Vagina (tissue), 2 donors: ENCODE data around the gene FLACC1. TPM values are rescaled to one million over a fixed set of nuclear protein-coding genes. Genes with fewer than 3 reads are reported as not detected.
A peak's percentile ranks its signal among the peaks of the same experiment; 100 is the strongest.

Source experiments
- DNase-seq, 2 donors: peaks; one replicate each; pipeline ENCODE4 v3.0.0-alpha.2; 2017; ENCODE audit errors: extremely low spot score in 2 of 2
- H3K27ac ChIP-seq: fragments of 200-600 bp; sonication (generic); one replicate; pipeline ENCODE4 v1.5.1; 2019
- H3K27me3 ChIP-seq: fragments of 200-600 bp; sonication (generic); one replicate; pipeline ENCODE4 v1.5.1; 2019
- H3K36me3 ChIP-seq, 2 donors: fragments of 200-600 bp; sonication (generic); one replicate each; pipeline ENCODE4 v1.5.1; 2017 to 2019
- H3K4me1 ChIP-seq: fragments of 200-600 bp; sonication (generic); one replicate; pipeline ENCODE4 v1.5.1; 2019
- H3K4me3 ChIP-seq, 2 donors: fragments of 200-600 bp; sonication (generic); 1 replicate in 1 of 2; 2 replicates in 1 of 2; pipeline ENCODE4 v1.5.1; 2016 to 2019
- H3K9me3 ChIP-seq: fragments of 200-600 bp; sonication (generic); one replicate; pipeline ENCODE4 v1.5.1; 2019
- POLR2A ChIP-seq, 2 donors: fragments of 450-650 bp; IDR thresholded peaks; one replicate each; pipeline ENCODE4 v1.6.1; 2017; ENCODE audit warnings: antibody characterized with exemption in 2 of 2, mild to moderate bottlenecking in 2 of 2, moderate library complexity in 2 of 2
- POLR2AphosphoS5 ChIP-seq, 2 donors: sonication (generic); formaldehyde crosslinking; IDR thresholded peaks; one replicate each; pipeline ENCODE4 v1.9.0; 2017; ENCODE audit warnings: antibody characterized with exemption in 2 of 2, mild to moderate bottlenecking in 2 of 2, low read depth in 1 of 2; ENCODE audit not compliant: insufficient read depth in 1 of 2
- intact Hi-C: fragments of 100-400 bp; cut with DNase I; formaldehyde crosslinking; loops from one replicate; pipeline ENCODE4 v1.15.1; 2023
- total RNA-seq: library from RNA; depleted of rRNA; stranded (reverse); fragments of >200 nt; gene quantifications from one replicate; pipeline ENCODE4 v1.2.3, GENCODE V29; 2016
- TF ChIP-seq, protein P1 (sequence below), 3 experiments: fragments of 450-650 bp in 2 of 3; fragments of 200-600 bp in 1 of 3; sonication (generic) in 1 of 3; IDR thresholded peaks; one replicate each; pipeline ENCODE4 v1.5.1; 2017 to 2019; ENCODE audit warnings: antibody characterized with exemption in 3 of 3, mild to moderate bottlenecking in 2 of 3, moderate library complexity in 2 of 3

FLACC1 gene
- total RNA-seq, 1 donor from 2014 or later = 0.74 TPM

- intact Hi-C loops = no loop called here
- H3K4me3 ChIP-seq = no peak overlapping the region
- TF ChIP-seq POLR2AphosphoS5 (IDR thresholded peaks at IDR 0.05; ENCODE audit: insufficient read depth in 1 of 2, low read depth in 1 of 2) = no peak
- TF ChIP-seq, protein P1, sequence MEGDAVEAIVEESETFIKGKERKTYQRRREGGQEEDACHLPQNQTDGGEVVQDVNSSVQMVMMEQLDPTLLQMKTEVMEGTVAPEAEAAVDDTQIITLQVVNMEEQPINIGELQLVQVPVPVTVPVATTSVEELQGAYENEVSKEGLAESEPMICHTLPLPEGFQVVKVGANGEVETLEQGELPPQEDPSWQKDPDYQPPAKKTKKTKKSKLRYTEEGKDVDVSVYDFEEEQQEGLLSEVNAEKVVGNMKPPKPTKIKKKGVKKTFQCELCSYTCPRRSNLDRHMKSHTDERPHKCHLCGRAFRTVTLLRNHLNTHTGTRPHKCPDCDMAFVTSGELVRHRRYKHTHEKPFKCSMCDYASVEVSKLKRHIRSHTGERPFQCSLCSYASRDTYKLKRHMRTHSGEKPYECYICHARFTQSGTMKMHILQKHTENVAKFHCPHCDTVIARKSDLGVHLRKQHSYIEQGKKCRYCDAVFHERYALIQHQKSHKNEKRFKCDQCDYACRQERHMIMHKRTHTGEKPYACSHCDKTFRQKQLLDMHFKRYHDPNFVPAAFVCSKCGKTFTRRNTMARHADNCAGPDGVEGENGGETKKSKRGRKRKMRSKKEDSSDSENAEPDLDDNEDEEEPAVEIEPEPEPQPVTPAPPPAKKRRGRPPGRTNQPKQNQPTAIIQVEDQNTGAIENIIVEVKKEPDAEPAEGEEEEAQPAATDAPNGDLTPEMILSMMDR (IDR thresholded peaks at IDR 0.05) = no peak
- TF ChIP-seq POLR2A (IDR thresholded peaks at IDR 0.05) = no peak
- H3K36me3 ChIP-seq = peaks cover 0 to 28% of the 10 kb centered on the region in 2 donors
- H3K9me3 ChIP-seq = no peaks in the 10 kb centered on the region
- no peaks in the 10 kb centered on the region for H3K27me3 ChIP-seq
- no peak overlapping the region for H3K27ac ChIP-seq
- no peak for DNase-seq
- no peaks in the 10 kb centered on the region for H3K4me1 ChIP-seq
Observed at GRCh38 chr2:201267278-201268030, 89.7 kb downstream of the FLACC1 start.

GRCh38 chr2:201266629-201267028 is 90.5 kb downstream of the FLACC1 start:
- DNase-seq = peak in 1 of 2 donors; percentile 32
- peaks cover 0 to 20% of the 10 kb centered on the region in 2 donors for H3K36me3 ChIP-seq
- H3K9me3 ChIP-seq = no peaks in the 10 kb centered on the region
- intact Hi-C loops = no loop called here
- H3K4me1 ChIP-seq = peaks cover 3% of the 10 kb centered on the region
- H3K27ac ChIP-seq = no peak overlapping the region
- no peak overlapping the region for H3K4me3 ChIP-seq
- H3K27me3 ChIP-seq = no peaks in the 10 kb centered on the region
- TF ChIP-seq POLR2AphosphoS5 (IDR thresholded peaks at IDR 0.05; ENCODE audit: insufficient read depth in 1 of 2, low read depth in 1 of 2) = no peak
- no peak for TF ChIP-seq POLR2A (IDR thresholded peaks at IDR 0.05)
- TF ChIP-seq, protein P1 (IDR thresholded peaks at IDR 0.05) = no peak

GRCh38 chr2:201264472-201265173 is 92.5 kb downstream of the FLACC1 start:
- no peaks in the 10 kb centered on the region for H3K9me3 ChIP-seq
- peak in 1 of 2 donors; percentile 27 for DNase-seq
- peaks cover 0 to 8% of the 10 kb centered on the region in 2 donors for H3K36me3 ChIP-seq
- H3K4me3 ChIP-seq = no peak overlapping the region
- H3K27ac ChIP-seq = no peak overlapping the region
- intact Hi-C loops = no loop called here
- H3K27me3 ChIP-seq = no peaks in the 10 kb centered on the region
- H3K4me1 ChIP-seq = peaks cover 18% of the 10 kb centered on the region
- TF ChIP-seq POLR2A (IDR thresholded peaks at IDR 0.05) = no peak
- TF ChIP-seq POLR2AphosphoS5 (IDR thresholded peaks at IDR 0.05; ENCODE audit: insufficient read depth in 1 of 2, low read depth in 1 of 2) = no peak
- TF ChIP-seq, protein P1 (IDR thresholded peaks at IDR 0.05) = no peak

DNA sequence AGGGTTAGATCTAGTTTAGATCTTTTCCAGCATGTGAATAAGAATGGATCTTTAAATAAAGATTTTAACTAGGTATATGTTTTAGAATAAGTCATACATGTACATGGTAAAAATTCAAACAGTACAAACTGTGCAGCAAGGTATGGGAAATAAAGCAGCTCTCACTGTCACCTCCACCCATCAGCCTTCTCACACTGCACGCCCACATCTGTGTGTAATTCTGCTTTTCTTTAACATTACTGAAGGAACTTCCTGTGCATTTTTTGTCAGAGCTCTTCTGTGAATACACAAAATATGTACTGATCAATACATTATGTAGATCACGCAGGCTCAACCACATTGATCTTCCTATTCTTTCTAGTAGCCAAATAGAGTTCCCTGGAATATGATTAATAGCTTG is 93.4 kb downstream of the FLACC1 start:
- intact Hi-C loops = no loop called here
- H3K9me3 ChIP-seq = no peaks in the 10 kb centered on the region
- DNase-seq = peak in 1 of 2 donors; percentile 2
- H3K4me3 ChIP-seq = no peak overlapping the region
- peaks cover 0 to 8% of the 10 kb centered on the region in 2 donors for H3K36me3 ChIP-seq
- no peaks in the 10 kb centered on the region for H3K27me3 ChIP-seq
- H3K27ac ChIP-seq = no peak overlapping the region
- TF ChIP-seq POLR2A (IDR thresholded peaks at IDR 0.05) = no peak
- TF ChIP-seq, protein P1 (IDR thresholded peaks at IDR 0.05) = no peak
- TF ChIP-seq POLR2AphosphoS5 (IDR thresholded peaks at IDR 0.05; ENCODE audit: insufficient read depth in 1 of 2, low read depth in 1 of 2) = no peak
- H3K4me1 ChIP-seq = peaks cover 26% of the 10 kb centered on the region
